ENCODE measurements around the gene BFSP1. TPM values are rescaled to one million over a fixed set of nuclear protein-coding genes. Genes with fewer than 3 reads are reported as not detected.

The BFSP1 gene
- total RNA-seq, 4 donors from 2014 or later: 0.57 to 2.5 TPM; not detected in 2

DNA sequence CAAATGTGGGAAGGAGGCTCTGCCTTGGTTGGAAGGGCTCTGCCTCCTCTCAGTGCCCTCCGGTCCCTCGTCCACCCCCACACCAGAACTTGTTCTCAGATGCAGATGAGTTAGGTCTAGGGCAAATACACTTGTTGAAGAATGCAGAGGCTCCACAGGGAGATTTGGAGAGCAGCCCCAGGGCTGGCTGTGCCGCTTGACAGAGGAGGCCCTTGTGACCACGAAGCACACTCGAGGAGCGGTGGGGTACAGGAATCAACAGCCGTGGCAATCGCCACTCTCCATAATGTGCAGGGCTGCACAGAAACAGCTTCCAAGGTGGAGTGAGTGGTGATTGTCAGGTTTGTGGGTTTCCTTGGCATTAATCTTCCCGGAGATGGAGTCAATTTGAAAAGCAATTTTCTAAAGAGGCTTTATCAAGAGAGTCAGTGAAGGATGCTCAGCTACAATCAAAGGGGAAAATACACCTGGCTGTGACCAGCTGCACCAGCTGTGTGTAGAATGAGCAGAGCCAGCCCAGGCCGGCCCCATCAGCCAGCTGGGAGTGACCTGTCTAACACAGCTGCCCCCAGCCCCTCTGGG, 59.5 kb downstream of the BFSP1 start:
- Histone ChIP-seq H3K27me3 (no peaks in the 10 kb centered on the region), H3K4me1 (no peaks in the 10 kb centered on the region), H3K27ac (no peak overlapping the region), H3K4me3 (no peak overlapping the region), H3K36me3 (no peaks in the 10 kb centered on the region), H3K9me3 (no peaks in the 10 kb centered on the region)
- DNase-seq: no peak
- TF ChIP-seq POLR2A (IDR thresholded peaks at IDR 0.05) (no peak), CTCF (IDR thresholded peaks at IDR 0.05) (no peak)

- no peak for DNase-seq
- no peaks in the 10 kb centered on the region for H3K9me3 ChIP-seq
- H3K4me3 ChIP-seq: no peak overlapping the region
- H3K27me3 ChIP-seq: no peaks in the 10 kb centered on the region
- TF ChIP-seq CTCF (IDR thresholded peaks at IDR 0.05) (no peak), POLR2A (IDR thresholded peaks at IDR 0.05) (no peak)
- H3K27ac ChIP-seq: no peak overlapping the region
- no peaks in the 10 kb centered on the region for H3K36me3 ChIP-seq
- no peaks in the 10 kb centered on the region for H3K4me1 ChIP-seq
These were observed 60.2 kb downstream of the BFSP1 start for GRCh38 chr20:17470973-17471372.

DNA sequence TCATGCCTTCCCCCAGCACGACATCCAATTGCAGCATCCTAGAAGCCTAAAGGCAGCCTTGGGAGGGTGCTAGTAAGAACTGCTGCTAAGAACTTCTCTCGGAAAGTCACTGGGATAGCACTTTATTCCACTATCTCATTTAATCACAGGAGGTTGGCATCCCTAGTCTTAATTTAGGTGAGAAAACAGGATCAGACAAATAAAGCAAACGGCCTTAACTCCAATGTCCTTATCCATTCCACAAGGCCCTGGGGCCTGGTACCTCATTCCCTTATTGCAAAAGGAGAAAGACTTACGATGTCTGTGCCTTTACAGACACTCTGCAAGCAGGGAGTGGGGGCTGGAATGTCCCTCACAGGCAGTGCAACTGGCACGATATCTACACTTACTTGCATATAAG, 60.7 kb downstream of the BFSP1 start:
- Histone ChIP-seq H3K36me3 (no peaks in the 10 kb centered on the region), H3K4me1 (no peaks in the 10 kb centered on the region), H3K27me3 (no peaks in the 10 kb centered on the region), H3K27ac (no peak overlapping the region), H3K4me3 (no peak overlapping the region), H3K9me3 (no peaks in the 10 kb centered on the region)
- TF ChIP-seq POLR2A (IDR thresholded peaks at IDR 0.05): no peak
- TF ChIP-seq CTCF (IDR thresholded peaks at IDR 0.05): no peak
- DNase-seq: no peak

- Histone ChIP-seq H3K36me3 (no peaks in the 10 kb centered on the region), H3K27me3 (no peaks in the 10 kb centered on the region)
These were observed 61.7 kb downstream of the BFSP1 start for GRCh38 chr20:17469246-17470030.

GRCh38 chr20:17468073-17468840, 62.9 kb downstream of the BFSP1 start:
- TF ChIP-seq POLR2A (IDR thresholded peaks at IDR 0.05): no peak
- no peak for TF ChIP-seq CTCF (IDR thresholded peaks at IDR 0.05)
- DNase-seq: no peak
- H3K9me3 ChIP-seq: no peaks in the 10 kb centered on the region
- no peaks in the 10 kb centered on the region for H3K36me3 ChIP-seq
- H3K4me1 ChIP-seq: no peaks in the 10 kb centered on the region
- H3K4me3 ChIP-seq: no peak overlapping the region
- H3K27ac ChIP-seq: no peak overlapping the region
- H3K27me3 ChIP-seq: no peaks in the 10 kb centered on the region

More at GRCh38 chr20:17469246-17470030, 61.7 kb downstream of the BFSP1 start:
- no peak overlapping the region for H3K27ac ChIP-seq
- no peak for DNase-seq
- H3K9me3 ChIP-seq: no peaks in the 10 kb centered on the region
- no peaks in the 10 kb centered on the region for H3K4me1 ChIP-seq
- no peak overlapping the region for H3K4me3 ChIP-seq
- no peak for TF ChIP-seq CTCF (IDR thresholded peaks at IDR 0.05)
- no peak for TF ChIP-seq POLR2A (IDR thresholded peaks at IDR 0.05)
